Esophagus muscularis mucosa (tissue), 4 donors: ENCODE measurements around the gene CXCL8. TPM values are rescaled to one million over a fixed set of nuclear protein-coding genes. Genes with fewer than 3 reads are reported as not detected.
A peak's percentile ranks its signal among the peaks of the same experiment; 100 is the strongest.
"Not testable (repeated sequence)": the region's sequence is repeated elsewhere in the genome, so short reads cannot be mapped to it uniquely, and the experiment has no call there.

Experiments
- DNase-seq: peaks from one replicate; pipeline ENCODE4 v3.0.0-alpha.2; 2017; ENCODE audit errors: extremely low spot score
- H3K27ac ChIP-seq, 4 donors: fragments of 200-600 bp; sonication (generic); replicated peaks in 1 of 4; 1 replicate in 3 of 4; 2 replicates in 1 of 4; pipeline ENCODE4 v1.5.1; 2016 to 2019; ENCODE audit warnings: mild to moderate bottlenecking in 1 of 4
- H3K27me3 ChIP-seq, 4 donors: fragments of 200-600 bp; sonication (generic); one replicate each; pipeline versions ENCODE4 v1.5.1 to v1.6.0; 2016 to 2019
- H3K36me3 ChIP-seq, 4 donors: fragments of 200-600 bp; sonication (generic); one replicate each; pipeline ENCODE4 v1.5.1; 2016 to 2019
- H3K4me1 ChIP-seq, 4 donors: fragments of 200-600 bp; sonication (generic); one replicate each; pipeline ENCODE4 v1.5.1; 2016 to 2019
- H3K4me3 ChIP-seq, 4 donors: fragments of 200-600 bp; sonication (generic); 1 replicate in 2 of 4; 2 replicates in 2 of 4; pipeline ENCODE4 v1.5.1; 2016 to 2019; ENCODE audit warnings: mild to moderate bottlenecking in 4 of 4, moderate library complexity in 1 of 4
- H3K9me3 ChIP-seq, 4 donors: fragments of 200-600 bp; sonication (generic); 1 replicate in 3 of 4; 2 replicates in 1 of 4; pipeline ENCODE4 v1.5.1; 2016 to 2019
- CTCF ChIP-seq, 3 experiments: fragments of 200-600 bp in 2 of 3; fragments of 450-650 bp in 1 of 3; sonication (generic) in 2 of 3; IDR thresholded peaks; one replicate each; pipeline ENCODE4 v1.5.1; 2017 to 2019; ENCODE audit warnings: antibody characterized with exemption in 3 of 3, mild to moderate bottlenecking in 2 of 3, moderate library complexity in 1 of 3
- EP300 ChIP-seq: sonication (generic); formaldehyde crosslinking; IDR thresholded peaks from one replicate; pipeline ENCODE4 v1.6.1; 2017; ENCODE audit warnings: antibody characterized with exemption
- POLR2A ChIP-seq: fragments of 450-650 bp; IDR thresholded peaks from one replicate; pipeline ENCODE4 v1.6.1; 2017; ENCODE audit warnings: antibody characterized with exemption, moderate library complexity, mild to moderate bottlenecking, low read depth
- POLR2AphosphoS5 ChIP-seq, 2 donors: sonication (generic); formaldehyde crosslinking; IDR thresholded peaks; one replicate each; pipeline ENCODE4 v1.6.1; 2017; ENCODE audit warnings: antibody characterized with exemption in 2 of 2
- WGBS: methylation state at CpG from one replicate; pipeline ENCODE4 v1.1.5; 2018; 5-methylcytosine and 5-hydroxymethylcytosine counted together
- intact Hi-C: fragments of 100-400 bp; cut with DNase I; formaldehyde crosslinking; loops from one replicate; pipeline ENCODE4 v1.15.1; 2023
- total RNA-seq, 4 donors: library from RNA; depleted of rRNA; stranded (reverse); fragments of >200 nt; gene quantifications; one replicate each; pipeline versions ENCODE4 v1.1.0 to v1.2.1, GENCODE V29; 2016

The CXCL8 gene
- total RNA-seq = 1 to 10 TPM in 1 of 4 donors, not detected in 3; 8.0 TPM

- H3K36me3 ChIP-seq = no peaks in the 10 kb centered on the region
- no peaks in the 10 kb centered on the region for H3K27me3 ChIP-seq
- H3K9me3 ChIP-seq = peaks cover 0 to 3% (median 0%) of the 10 kb centered on the region in 4 donors
- 22% methylated on average over 7 of the region's 7 CpGs for WGBS
- DNase-seq = no peak
- H3K27ac ChIP-seq = no peak within 1 kb of the TSS
- no peak within 1 kb of the TSS for H3K4me3 ChIP-seq
- intact Hi-C loops = no loop called here
- peaks cover 0 to 12% (median 9%) of the 10 kb centered on the region in 4 donors for H3K4me1 ChIP-seq
- TF ChIP-seq EP300 = no peak
- peak; percentile 10 to 44 for TF ChIP-seq POLR2AphosphoS5 (IDR thresholded peaks at IDR 0.05)
- no peak for TF ChIP-seq POLR2A
Observed at GRCh38 chr4:73740353-73740778, at the start of gene CXCL8. Gene CXCL8, plus strand, starts transcription at chr4:73740569. Its CDS starts 90 bp downstream, at chr4:73740659.

- H3K36me3 ChIP-seq, intact Hi-C loops, H3K4me3 ChIP-seq, H3K27ac ChIP-seq, DNase-seq, H3K9me3 ChIP-seq, H3K27me3 ChIP-seq, H3K4me1 ChIP-seq: not testable (repeated sequence)
- 98% methylated on average over 4 of the region's 4 CpGs for WGBS
Observed at GRCh38 chr4:73691201-73691600, 49.2 kb upstream of the CXCL8 start.

- H3K4me3 ChIP-seq = no peak overlapping the region
- H3K36me3 ChIP-seq = no peaks in the 10 kb centered on the region
- no peaks in the 10 kb centered on the region for H3K27me3 ChIP-seq
- no peak for TF ChIP-seq POLR2AphosphoS5 (IDR thresholded peaks at IDR 0.05)
- no peak for TF ChIP-seq EP300
- H3K9me3 ChIP-seq = no peaks in the 10 kb centered on the region
- DNase-seq = no peak
- H3K27ac ChIP-seq = no peak overlapping the region
- H3K4me1 ChIP-seq = no peaks in the 10 kb centered on the region
- intact Hi-C loops = no loop called here
Observed at GRCh38 chr4:73691759-73692158, 48.6 kb upstream of the CXCL8 start.

GRCh38 chr4:73692254-73692653, 48.1 kb upstream of the CXCL8 start:
- Histone ChIP-seq H3K9me3 (no peaks in the 10 kb centered on the region), H3K36me3 (no peaks in the 10 kb centered on the region), H3K4me3 (no peak overlapping the region), H3K27me3 (no peaks in the 10 kb centered on the region), H3K4me1 (no peaks in the 10 kb centered on the region), H3K27ac (no peak overlapping the region)
- DNase-seq = no peak
- TF ChIP-seq EP300 (no peak), POLR2A (no peak), CTCF (IDR thresholded peaks at IDR 0.05) (no peak), POLR2AphosphoS5 (IDR thresholded peaks at IDR 0.05) (no peak)
- intact Hi-C loops = no loop called here
- 80% methylated on average over 1 of the region's 1 CpG for WGBS

GRCh38 chr4:73692701-73693100, 47.7 kb upstream of the CXCL8 start:
- H3K4me1 ChIP-seq = peaks cover 0 to under 1% (median under 1%) of the 10 kb centered on the region in 4 donors
- no peak overlapping the region for H3K27ac ChIP-seq
- no peaks in the 10 kb centered on the region for H3K36me3 ChIP-seq
- intact Hi-C loops = no loop called here
- 86% methylated on average over 2 of the region's 2 CpGs for whole genome bisulfite sequencing
- H3K9me3 ChIP-seq = no peaks in the 10 kb centered on the region
- TF ChIP-seq EP300 = no peak
- TF ChIP-seq CTCF (IDR thresholded peaks at IDR 0.05) = no peak
- TF ChIP-seq POLR2A = no peak
- no peak for TF ChIP-seq POLR2AphosphoS5 (IDR thresholded peaks at IDR 0.05)
- H3K4me3 ChIP-seq = no peak overlapping the region
- no peaks in the 10 kb centered on the region for H3K27me3 ChIP-seq
- no peak for DNase-seq

- TF ChIP-seq POLR2AphosphoS5 (IDR thresholded peaks at IDR 0.05) (no peak), CTCF (IDR thresholded peaks at IDR 0.05) (no peak), POLR2A (no peak), EP300 (no peak)
- peaks cover 4 to 12% (median 10%) of the 10 kb centered on the region in 4 donors for H3K4me1 ChIP-seq
- H3K9me3 ChIP-seq = no peaks in the 10 kb centered on the region
- DNase-seq = no peak
- no peaks in the 10 kb centered on the region for H3K36me3 ChIP-seq
- intact Hi-C loops = no loop called here
- 80% methylated on average over 1 of the region's 1 CpG for WGBS
- H3K4me3 ChIP-seq = no peak overlapping the region
- H3K27me3 ChIP-seq = no peaks in the 10 kb centered on the region
- no peak overlapping the region for H3K27ac ChIP-seq
Observed at GRCh38 chr4:73693811-73694210, 46.6 kb upstream of the CXCL8 start.
